Mesenchymal stem cell (in vitro differentiated cells and primary cell): ENCODE results near the gene SLC12A7.

Experiments used
- DNase-seq: peaks from one replicate; pipeline ENCODE4 v3.0.0-alpha.2; 2013
- H2AFZ ChIP-seq: one replicate; pipeline ENCODE4 v1.6.1; 2013; ENCODE audit warnings: low read depth, mild to moderate bottlenecking, control low read depth, inconsistent platforms, low read length, moderate library complexity
- H2AK5ac ChIP-seq: 2 replicates; pipeline ENCODE4 v1.6.1; 2013; ENCODE audit warnings: low read length, moderate library complexity, mild to moderate bottlenecking, inconsistent platforms; ENCODE audit not compliant: severe bottlenecking
- H2BK120ac ChIP-seq: one replicate; pipeline ENCODE4 v1.6.1; 2013; ENCODE audit warnings: low read depth, mild to moderate bottlenecking, inconsistent platforms, low read length, moderate library complexity
- H2BK12ac ChIP-seq, 2 experiments: one replicate each; pipeline ENCODE4 v1.6.1; 2013; ENCODE audit warnings: inconsistent platforms in 2 of 2, low read length in 2 of 2, mild to moderate bottlenecking in 2 of 2, moderate library complexity in 2 of 2, control low read depth in 1 of 2
- H2BK15ac ChIP-seq: one replicate; pipeline ENCODE4 v1.6.1; 2013; ENCODE audit warnings: mild to moderate bottlenecking, low read depth, inconsistent platforms; ENCODE audit not compliant: poor library complexity, severe bottlenecking
- H2BK5ac ChIP-seq: 2 replicates; pipeline ENCODE4 v1.6.1; 2013; ENCODE audit warnings: low read depth, mild to moderate bottlenecking, low read length, control low read depth, inconsistent platforms; ENCODE audit not compliant: poor library complexity, severe bottlenecking
- H3K14ac ChIP-seq, 2 experiments: one replicate each; pipeline ENCODE4 v1.6.1; 2013; ENCODE audit warnings: inconsistent platforms in 2 of 2, low read length in 2 of 2, control low read depth in 1 of 2, mild to moderate bottlenecking in 1 of 2, moderate library complexity in 1 of 2
- H3K18ac ChIP-seq, 2 experiments: one replicate each; pipeline ENCODE4 v1.6.1; 2013; ENCODE audit warnings: inconsistent platforms in 2 of 2, low read length in 2 of 2, control low read depth in 1 of 2, low read depth in 1 of 2, mild to moderate bottlenecking in 1 of 2
- H3K23ac ChIP-seq, 2 experiments: one replicate each; pipeline ENCODE4 v1.6.1; 2013; ENCODE audit warnings: inconsistent platforms in 2 of 2, low read length in 2 of 2, mild to moderate bottlenecking in 2 of 2, moderate library complexity in 2 of 2, control low read depth in 1 of 2
- H3K27ac ChIP-seq: 2 replicates; pipeline ENCODE4 v1.5.1; 2013; ENCODE audit warnings: mild to moderate bottlenecking, moderate library complexity, low read length, control low read depth, inconsistent platforms; ENCODE audit not compliant: poor library complexity, severe bottlenecking
- H3K27me3 ChIP-seq, 2 experiments: 2 replicates each; pipeline versions ENCODE4 v1.6.1 to v1.7.0; 2013; ENCODE audit warnings: low read length in 2 of 2, mild to moderate bottlenecking in 2 of 2, moderate library complexity in 2 of 2, control low read depth in 1 of 2, inconsistent platforms in 1 of 2; ENCODE audit not compliant: control insufficient read depth in 1 of 2, insufficient read depth in 1 of 2
- H3K36me3 ChIP-seq, 2 experiments: 2 replicates each; pipeline versions ENCODE4 v1.6.1 to v1.7.0; 2013; ENCODE audit warnings: low read length in 2 of 2, control low read depth in 1 of 2, inconsistent platforms in 1 of 2, low read depth in 1 of 2, mild to moderate bottlenecking in 1 of 2; ENCODE audit not compliant: insufficient read depth in 2 of 2, control insufficient read depth in 1 of 2
- H3K4ac ChIP-seq, 2 experiments: one replicate each; pipeline ENCODE4 v1.6.1; 2013; ENCODE audit warnings: inconsistent platforms in 2 of 2, low read length in 2 of 2, mild to moderate bottlenecking in 2 of 2, moderate library complexity in 2 of 2, control low read depth in 1 of 2, low read depth in 1 of 2
- H3K4me1 ChIP-seq: 2 replicates; pipeline ENCODE4 v1.6.1; 2013; ENCODE audit warnings: low read depth, low read length, control low read depth; ENCODE audit not compliant: control insufficient read depth, insufficient read depth
- H3K4me2 ChIP-seq: 2 replicates; pipeline ENCODE4 v1.6.1; 2013; ENCODE audit warnings: low read length, mild to moderate bottlenecking, inconsistent platforms; ENCODE audit not compliant: poor library complexity, severe bottlenecking
- H3K4me3 ChIP-seq, 2 experiments: 2 replicates each; pipeline versions ENCODE4 v1.5.1 to v1.7.0; 2013; ENCODE audit warnings: low read length in 2 of 2, mild to moderate bottlenecking in 2 of 2, control low read depth in 1 of 2, low read depth in 1 of 2; ENCODE audit not compliant: insufficient read depth in 1 of 2
- H3K79me1 ChIP-seq: replicated peaks from 2 replicates; pipeline ENCODE4 v1.6.1; 2013; ENCODE audit warnings: mild to moderate bottlenecking, control low read depth, low read length, inconsistent platforms; ENCODE audit not compliant: poor library complexity, severe bottlenecking
- H3K9ac ChIP-seq: 2 replicates; pipeline ENCODE4 v1.7.0; 2013; ENCODE audit warnings: mild to moderate bottlenecking, low read length, moderate library complexity
- H3K9me3 ChIP-seq: 2 replicates; pipeline ENCODE4 v1.7.0; 2013; ENCODE audit warnings: mild to moderate bottlenecking, low read length; ENCODE audit not compliant: control insufficient read depth
- H4K8ac ChIP-seq: one replicate; pipeline ENCODE4 v1.6.1; 2013; ENCODE audit warnings: inconsistent platforms, mild to moderate bottlenecking, low read length, moderate library complexity
- H4K91ac ChIP-seq: one replicate; pipeline ENCODE4 v1.6.1; 2013; ENCODE audit warnings: mild to moderate bottlenecking, low read length, inconsistent platforms
- WGBS: methylation state at CpG from one replicate; pipeline ENCODE4 v1.1.7; 2013; ENCODE audit warnings: mixed read lengths; 5-methylcytosine and 5-hydroxymethylcytosine counted together

The SLC12A7 gene

GRCh38 chr5:1109542-1110306 is 2.1 kb downstream of the SLC12A7 start:
- 95% methylated on average over 25 of the region's 26 CpGs for WGBS
- Histone ChIP-seq H3K14ac (peak overlapping the region in 1 of 2 experiments; percentile 55), H3K18ac (peak overlapping the region in 1 of 2 experiments; percentile 22), H2BK15ac (no peak overlapping the region), H2BK5ac (no peak overlapping the region), H2BK120ac (no peak overlapping the region), H2BK12ac (no peak overlapping the region), H3K9me3 (no peaks in the 10 kb centered on the region), H3K27me3 (peaks cover 21 to 29% of the 10 kb centered on the region in 2 experiments), H2AK5ac (no peak overlapping the region), H3K36me3 (no peaks in the 10 kb centered on the region), H3K79me1 (no peaks in the 10 kb centered on the region), H4K91ac (peak overlapping the region; percentile 46), H3K23ac (no peak overlapping the region), H3K4me1 (peaks cover 23% of the 10 kb centered on the region), H3K4ac (no peak overlapping the region), H4K8ac (peak overlapping the region; percentile 8), H3K4me2 (no peak overlapping the region), H3K9ac (no peak overlapping the region), H3K27ac (no peak overlapping the region), H2AFZ (no peak overlapping the region), H3K4me3 (peak overlapping the region in 1 of 2 experiments; percentile 76)
- DNase-seq, result no peak

GRCh38 chr5:1108865-1109174 is 3.0 kb downstream of the SLC12A7 start:
- H2AK5ac ChIP-seq, result no peak overlapping the region
- no peak overlapping the region for H3K4me3 ChIP-seq
- H3K14ac ChIP-seq, result no peak overlapping the region
- H3K4me1 ChIP-seq, result peaks cover 27% of the 10 kb centered on the region
- no peak overlapping the region for H4K91ac ChIP-seq
- H3K4me2 ChIP-seq, result no peak overlapping the region
- H3K9ac ChIP-seq, result no peak overlapping the region
- no peak overlapping the region for H2AFZ ChIP-seq
- no peak overlapping the region for H2BK5ac ChIP-seq
- no peaks in the 10 kb centered on the region for H3K36me3 ChIP-seq
- H3K4ac ChIP-seq, result no peak overlapping the region
- H3K9me3 ChIP-seq, result no peaks in the 10 kb centered on the region
- no peaks in the 10 kb centered on the region for H3K79me1 ChIP-seq
- H4K8ac ChIP-seq, result no peak overlapping the region
- H3K18ac ChIP-seq, result no peak overlapping the region
- no peak overlapping the region for H3K27ac ChIP-seq
- no peak for DNase-seq
- H3K27me3 ChIP-seq, result peaks cover 13 to 27% of the 10 kb centered on the region in 2 experiments
- no peak overlapping the region for H2BK15ac ChIP-seq
- WGBS, result 90% methylated on average over 11 of the region's 11 CpGs
- no peak overlapping the region for H2BK120ac ChIP-seq
- no peak overlapping the region for H2BK12ac ChIP-seq
- no peak overlapping the region for H3K23ac ChIP-seq

- H3K9me3 ChIP-seq, result no peaks in the 10 kb centered on the region
- H2BK120ac ChIP-seq, result no peak overlapping the region
- no peak overlapping the region for H2AFZ ChIP-seq
- no peak overlapping the region for H3K4me3 ChIP-seq
- H2BK15ac ChIP-seq, result no peak overlapping the region
- no peak overlapping the region for H3K4me2 ChIP-seq
- H3K14ac ChIP-seq, result peak overlapping the region in 1 of 2 experiments; percentile 48
- no peak for DNase-seq
- H3K4ac ChIP-seq, result no peak overlapping the region
- H4K8ac ChIP-seq, result no peak overlapping the region
- peaks cover 27% of the 10 kb centered on the region for H3K4me1 ChIP-seq
- no peaks in the 10 kb centered on the region for H3K36me3 ChIP-seq
- peak overlapping the region in 1 of 2 experiments; percentile 42 for H3K18ac ChIP-seq
- WGBS, result 96% methylated on average over 39 of the region's 39 CpGs
- H3K27ac ChIP-seq, result no peak overlapping the region
- no peaks in the 10 kb centered on the region for H3K79me1 ChIP-seq
- no peak overlapping the region for H3K23ac ChIP-seq
- H2BK12ac ChIP-seq, result no peak overlapping the region
- H2AK5ac ChIP-seq, result no peak overlapping the region
- H3K9ac ChIP-seq, result no peak overlapping the region
- no peak overlapping the region for H4K91ac ChIP-seq
- peaks cover 7 to 22% of the 10 kb centered on the region in 2 experiments for H3K27me3 ChIP-seq
- no peak overlapping the region for H2BK5ac ChIP-seq
These were observed 3.6 kb downstream of the SLC12A7 start for GRCh38 chr5:1108023-1108864.
